Measurements from ENCODE around the gene PPP1R12C.

The PPP1R12C gene

GRCh38 chr19:55080121-55080967, 37.1 kb downstream of the PPP1R12C start:
- Mint-ChIP-seq H3K36me3 (ENCODE audit: low read depth) (peaks cover 4% of the 10 kb centered on the region), H3K27me3 (ENCODE audit: low read depth, poor library complexity) (peaks cover 94% of the 10 kb centered on the region), H3K27ac (no peak overlapping the region), H3K9me3 (peaks cover 19% of the 10 kb centered on the region), H3K4me3 (peak overlapping the region; percentile 84), H3K4me1 (peaks cover 29% of the 10 kb centered on the region)
- TF ChIP-seq CTCF (IDR thresholded peaks at IDR 0.05): no peak
- peak; percentile 80 for DNase-seq

GRCh38 chr19:55079400-55080038, 37.9 kb downstream of the PPP1R12C start:
- no peak for DNase-seq
- Mint-ChIP-seq H3K9me3 (peaks cover 19% of the 10 kb centered on the region), H3K27ac (no peak overlapping the region), H3K4me3 (peak overlapping the region; percentile 84), H3K36me3 (ENCODE audit: low read depth) (peaks cover 4% of the 10 kb centered on the region), H3K4me1 (peaks cover 29% of the 10 kb centered on the region), H3K27me3 (ENCODE audit: low read depth, poor library complexity) (peaks cover 94% of the 10 kb centered on the region)
- no peak for TF ChIP-seq CTCF (IDR thresholded peaks at IDR 0.05)

- Mint-ChIP-seq H3K27me3 (ENCODE audit: low read depth, poor library complexity) (peaks cover 94% of the 10 kb centered on the region), H3K36me3 (ENCODE audit: low read depth) (peaks cover 4% of the 10 kb centered on the region), H3K27ac (no peak overlapping the region), H3K4me3 (no peak overlapping the region), H3K4me1 (peaks cover 24% of the 10 kb centered on the region), H3K9me3 (peaks cover 19% of the 10 kb centered on the region)
- no peak for TF ChIP-seq CTCF (IDR thresholded peaks at IDR 0.05)
- no peak for DNase-seq
Measured at GRCh38 chr19:55078996-55079395, 38.4 kb downstream of the PPP1R12C start.

- Mint-ChIP-seq H3K27ac (no peak overlapping the region), H3K4me1 (peaks cover 13% of the 10 kb centered on the region), H3K27me3 (ENCODE audit: low read depth, poor library complexity) (peaks cover 94% of the 10 kb centered on the region), H3K9me3 (peaks cover 12% of the 10 kb centered on the region), H3K36me3 (ENCODE audit: low read depth) (no peaks in the 10 kb centered on the region), H3K4me3 (no peak overlapping the region)
- DNase-seq: no peak
- no peak for TF ChIP-seq CTCF (IDR thresholded peaks at IDR 0.05)
Measured at GRCh38 chr19:55077106-55077505, 40.3 kb downstream of the PPP1R12C start.

- Mint-ChIP-seq H3K27ac (no peak overlapping the region), H3K4me3 (no peak overlapping the region), H3K4me1 (peaks cover 13% of the 10 kb centered on the region)
Measured at GRCh38 chr19:55076321-55076720, 41.1 kb downstream of the PPP1R12C start.

More at GRCh38 chr19:55076321-55076720, 41.1 kb downstream of the PPP1R12C start:
- Mint-ChIP-seq H3K9me3 (peaks cover 12% of the 10 kb centered on the region), H3K27me3 (ENCODE audit: low read depth, poor library complexity) (peaks cover 94% of the 10 kb centered on the region), H3K36me3 (ENCODE audit: low read depth) (no peaks in the 10 kb centered on the region)
- DNase-seq: no peak
- TF ChIP-seq CTCF (IDR thresholded peaks at IDR 0.05): no peak
